ENCODE results near the gene C7orf25.

- TF ChIP-seq EZH2 (IDR thresholded peaks at IDR 0.05; ENCODE audit: low read length, missing control alignments) (no peak), CTCF (conservative IDR thresholded peaks at IDR 0.05 in 1 of 2, IDR thresholded peaks at IDR 0.05 in 1 of 2; ENCODE audit: low read depth in 1 of 2, low read length in 2 of 2) (no peak)
Measured at GRCh38 chr7:42935861-42936260, 24.0 kb upstream of the C7orf25 start.
